Natural killer cell treated with Interleukin-12 subunit alpha and Interleukin-12 subunit beta and Interleukin-15 and Interleukin-18, amount 100 ng/mL, for 72 hours (primary cell): ENCODE measurements around the gene PDE6B. TPM values are rescaled to one million over a fixed set of nuclear protein-coding genes. Genes with fewer than 3 reads are reported as not detected.

Source experiments
- ATAC-seq, 2 donors: fragments of 150-1000 bp; cut with Tn5 transposase in 1 of 2; sonication (Bioruptor Pico), chemical (Tn5 transposase) in 1 of 2; 2 replicates each; pipeline ENCODE4 v1.10.0; 2021
- DNase-seq: peaks from one replicate; pipeline ENCODE4 v3.0.0; 2022; ENCODE audit warnings: low spot score
- H3K27ac Mint-ChIP-seq, 2 donors: 1 replicate in 1 of 2; 2 replicates in 1 of 2; pipeline ENCODE4 v1.8.0; 2022; ENCODE audit warnings: mixed read lengths in 2 of 2, mild to moderate bottlenecking in 1 of 2, moderate library complexity in 1 of 2
- H3K27me3 Mint-ChIP-seq, 2 donors: 1 replicate in 1 of 2; 2 replicates in 1 of 2; pipeline ENCODE4 v1.8.0; 2022; ENCODE audit warnings: mixed read lengths in 2 of 2
- H3K36me3 Mint-ChIP-seq: one replicate; pipeline ENCODE4 v1.8.0; 2022; ENCODE audit warnings: mixed read lengths
- H3K4me1 Mint-ChIP-seq, 2 donors: 1 replicate in 1 of 2; 2 replicates in 1 of 2; pipeline ENCODE4 v1.8.0; 2022; ENCODE audit warnings: low read depth in 2 of 2, mixed read lengths in 2 of 2, mild to moderate bottlenecking in 1 of 2
- H3K4me3 Mint-ChIP-seq: one replicate; pipeline ENCODE4 v1.8.0; 2022; ENCODE audit warnings: mixed read lengths
- H3K9me3 Mint-ChIP-seq: 2 replicates; pipeline ENCODE4 v1.8.0; 2022; ENCODE audit warnings: mixed read lengths
- total RNA-seq, 2 donors: library from RNA; stranded (reverse); gene quantifications; one replicate each; pipeline ENCODE4 v1.2.3, GENCODE V29; 2022

PDE6B gene
- total RNA-seq, result 10 to 100 TPM; 14.1 to 14.8 TPM

GRCh38 chr4:624705-625590 lies at the start of gene PDE6B:
Gene PDE6B (plus strand): TSS chr4:625573. CDS start chr4:625627, 54 bp downstream.
- ATAC-seq (no peak), DNase-seq (no peak)
- H3K9me3 Mint-ChIP-seq, result no peaks in the 10 kb centered on the region
- no peaks in the 10 kb centered on the region for H3K36me3 Mint-ChIP-seq
- H3K4me1 Mint-ChIP-seq, result no peaks in the 10 kb centered on the region
- no peak within 1 kb of the TSS for H3K4me3 Mint-ChIP-seq
- peaks cover 0 to 3% of the 10 kb centered on the region in 2 donors for H3K27me3 Mint-ChIP-seq
- no peak within 1 kb of the TSS for H3K27ac Mint-ChIP-seq

- Mint-ChIP-seq H3K36me3 (no peaks in the 10 kb centered on the region), H3K9me3 (peaks cover 3% of the 10 kb centered on the region), H3K4me3 (no peak within 1 kb of the TSS), H3K27ac (no peak within 1 kb of the TSS), H3K4me1 (peaks cover 0 to 10% of the 10 kb centered on the region in 2 donors), H3K27me3 (peaks cover 48 to 57% of the 10 kb centered on the region in 2 donors)
- DNase-seq, result no peak
- ATAC-seq, result no peak
Observed at GRCh38 chr4:576245-576821, 49.0 kb upstream of the PDE6B start, which contains the start of gene TMEM271. Gene TMEM271 (minus strand): TSS chr4:576295. CDS start chr4:576062, 233 bp downstream.

DNA sequence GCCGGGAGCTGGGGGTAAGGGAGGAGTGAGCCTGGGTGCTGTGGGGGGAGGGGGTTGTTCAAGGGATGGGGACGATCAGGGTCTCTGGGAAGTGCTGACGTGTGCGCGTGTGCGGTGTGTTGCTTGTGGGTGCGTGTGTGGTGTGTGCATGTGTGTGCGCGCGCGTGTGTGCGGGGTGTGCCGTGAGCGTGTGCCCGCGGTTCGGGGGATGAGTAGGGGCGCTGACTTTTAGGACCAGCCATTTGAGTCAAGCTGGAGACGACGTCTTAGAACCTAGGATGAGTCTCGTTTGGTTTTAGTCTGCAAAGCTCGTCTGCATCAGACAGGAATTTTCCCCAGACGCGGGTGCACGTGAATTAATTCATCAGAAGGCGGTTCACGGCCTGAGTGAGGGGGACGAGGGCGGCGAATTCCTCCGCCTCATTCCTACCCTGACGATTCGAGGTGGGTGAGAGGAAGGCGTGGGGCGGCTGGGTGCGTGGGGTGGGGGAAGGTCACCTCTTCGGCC lies 48.3 kb upstream of the PDE6B start:
- no peak overlapping the region for H3K4me3 Mint-ChIP-seq
- DNase-seq, result no peak
- peaks cover 0 to 10% of the 10 kb centered on the region in 2 donors for H3K4me1 Mint-ChIP-seq
- no peak for ATAC-seq
- H3K36me3 Mint-ChIP-seq, result no peaks in the 10 kb centered on the region
- H3K27ac Mint-ChIP-seq, result no peak overlapping the region
- peaks cover 46 to 57% of the 10 kb centered on the region in 2 donors for H3K27me3 Mint-ChIP-seq
- H3K9me3 Mint-ChIP-seq, result peaks cover 3% of the 10 kb centered on the region

DNA sequence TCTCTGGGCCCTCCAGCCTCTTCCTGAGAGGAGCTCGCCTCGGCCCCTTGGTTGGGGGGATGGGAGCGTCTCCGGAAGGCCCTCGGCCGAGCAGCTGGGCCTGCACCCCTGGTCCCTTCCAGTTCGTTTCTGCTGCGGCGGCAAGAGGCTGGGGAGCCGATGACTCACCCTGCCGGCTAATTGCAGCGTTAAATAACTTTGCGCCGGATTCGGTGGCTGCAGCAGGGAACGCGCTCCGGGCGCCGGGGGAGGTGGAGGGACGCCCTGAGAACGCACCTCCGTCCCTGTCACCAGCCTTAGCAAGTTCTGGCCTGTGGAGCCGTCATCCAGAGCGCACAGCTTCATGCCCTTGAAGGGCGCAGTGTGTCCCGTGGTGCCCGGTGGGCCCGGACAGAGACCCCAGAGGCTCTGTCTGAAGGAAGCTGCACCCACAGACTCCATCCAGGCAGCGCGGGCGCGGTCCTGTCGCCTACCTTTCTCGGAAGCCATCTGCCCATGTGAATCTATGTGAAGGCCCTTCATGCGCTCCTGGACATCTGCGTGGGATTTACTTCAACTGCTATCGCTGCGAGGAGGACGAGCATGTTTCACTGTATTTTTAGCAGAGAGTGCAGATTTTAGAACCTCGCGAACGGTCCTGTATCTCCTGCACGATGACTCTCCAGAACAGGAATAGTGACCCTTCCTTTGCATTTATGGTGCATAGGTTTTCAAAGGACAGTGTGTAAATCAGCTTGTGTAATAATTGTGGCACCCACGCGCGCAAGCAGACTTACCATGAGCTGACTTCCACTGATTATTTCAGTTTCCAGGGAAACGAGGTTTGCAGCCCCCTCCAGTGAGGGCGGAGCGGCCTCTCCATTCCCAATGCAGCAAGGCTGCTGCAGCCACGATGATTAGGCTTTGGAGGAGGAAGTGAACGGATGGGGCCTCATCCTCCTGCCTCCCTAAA lies 47.6 kb upstream of the PDE6B start:
- Mint-ChIP-seq H3K4me3 (no peak overlapping the region), H3K27ac (no peak overlapping the region), H3K36me3 (no peaks in the 10 kb centered on the region), H3K4me1 (peaks cover 0 to 10% of the 10 kb centered on the region in 2 donors), H3K9me3 (peaks cover 3% of the 10 kb centered on the region), H3K27me3 (peaks cover 42 to 55% of the 10 kb centered on the region in 2 donors)
- DNase-seq (no peak), ATAC-seq (peak in 1 of 2 donors; percentile 34)

DNA sequence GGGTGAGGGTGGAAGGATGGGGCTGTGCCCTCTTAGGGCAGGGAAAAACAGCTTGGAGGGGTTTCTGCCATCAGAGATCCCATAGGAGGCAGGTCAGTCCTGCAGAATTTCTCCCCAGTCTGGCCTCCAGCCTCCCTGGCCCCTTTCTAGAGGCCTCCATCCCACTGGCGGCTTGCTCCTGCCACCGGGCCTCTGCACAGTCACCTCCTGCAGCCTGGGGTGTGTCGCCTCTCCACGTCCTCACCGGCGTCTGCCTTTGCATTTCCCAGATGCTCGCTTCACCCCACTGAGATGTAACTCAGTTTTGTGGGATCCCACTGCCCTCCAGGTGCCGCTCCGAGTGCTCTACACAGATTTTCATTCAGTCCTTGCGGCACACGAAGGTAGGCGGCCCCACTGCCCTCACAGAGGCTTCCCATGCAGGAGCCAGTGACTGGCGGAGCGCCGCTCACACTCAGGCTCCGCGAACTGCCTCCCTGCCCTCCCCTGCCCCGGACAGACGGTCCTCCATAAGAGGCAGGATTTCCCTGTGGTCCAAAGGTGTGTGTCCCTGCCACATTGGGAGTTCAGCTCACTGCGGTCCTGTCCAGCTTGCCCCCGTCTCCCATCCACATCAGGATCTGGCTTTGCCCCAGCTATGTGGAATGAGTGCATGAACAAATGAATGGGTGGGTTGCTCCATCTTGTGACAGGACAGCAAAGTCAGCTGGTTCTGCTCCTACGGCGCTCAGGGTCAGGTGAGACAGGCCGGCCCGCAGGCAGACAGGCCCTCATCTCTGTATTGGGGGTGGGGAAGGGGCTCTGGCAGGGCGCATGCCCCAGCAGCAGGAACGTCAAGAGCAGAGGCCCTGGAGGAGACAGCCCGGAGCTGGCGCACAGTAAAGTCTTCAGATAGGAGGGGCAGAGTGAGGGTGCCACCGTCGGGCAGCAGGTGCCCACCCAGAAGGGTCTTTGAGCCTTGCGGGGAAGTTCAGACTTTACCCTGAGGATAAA lies 46.6 kb upstream of the PDE6B start:
- H3K27me3 Mint-ChIP-seq, result peaks cover 36 to 48% of the 10 kb centered on the region in 2 donors
- ATAC-seq (no peak), DNase-seq (no peak)
- no peak overlapping the region for H3K27ac Mint-ChIP-seq
- no peaks in the 10 kb centered on the region for H3K36me3 Mint-ChIP-seq
- no peak overlapping the region for H3K4me3 Mint-ChIP-seq
- peaks cover 0 to 10% of the 10 kb centered on the region in 2 donors for H3K4me1 Mint-ChIP-seq
- H3K9me3 Mint-ChIP-seq, result peaks cover 3% of the 10 kb centered on the region

DNA sequence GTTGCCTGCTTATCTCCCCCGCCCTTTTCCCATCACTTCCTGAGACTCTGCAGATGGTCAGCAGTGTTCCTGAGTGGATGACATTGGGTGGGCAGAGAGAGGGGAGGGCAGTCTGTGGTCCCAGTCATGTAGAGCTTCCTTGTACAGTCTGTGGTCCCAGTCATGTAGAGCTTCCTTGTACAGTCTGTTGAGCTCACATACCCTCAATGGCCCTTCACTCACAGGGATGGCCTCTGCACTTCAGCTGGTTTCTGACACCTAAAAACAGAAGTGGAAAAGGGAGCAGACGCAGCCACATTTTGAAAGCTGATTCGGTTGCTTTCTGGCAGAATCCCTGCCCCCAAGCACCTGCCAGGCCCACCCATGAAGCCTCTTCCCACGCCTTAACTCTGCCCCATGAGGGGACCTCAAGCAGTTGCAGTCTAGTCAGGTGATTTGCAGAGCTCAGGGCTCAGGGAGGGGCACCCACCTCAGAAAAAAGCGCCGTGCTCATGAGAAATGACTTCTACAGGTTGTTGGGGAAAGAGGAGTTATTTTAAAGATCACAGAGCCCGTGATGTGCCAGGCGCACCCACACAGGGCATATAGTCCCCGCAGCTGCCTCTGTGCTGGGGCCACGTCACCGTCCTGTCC lies 45.7 kb upstream of the PDE6B start:
- Mint-ChIP-seq H3K27ac (no peak overlapping the region), H3K36me3 (peaks cover 8% of the 10 kb centered on the region), H3K9me3 (peaks cover 10% of the 10 kb centered on the region), H3K4me1 (peaks cover 0 to 7% of the 10 kb centered on the region in 2 donors), H3K4me3 (no peak overlapping the region), H3K27me3 (peaks cover 33 to 41% of the 10 kb centered on the region in 2 donors)
- DNase-seq (no peak), ATAC-seq (peak in 1 of 2 donors; percentile 13)

DNA sequence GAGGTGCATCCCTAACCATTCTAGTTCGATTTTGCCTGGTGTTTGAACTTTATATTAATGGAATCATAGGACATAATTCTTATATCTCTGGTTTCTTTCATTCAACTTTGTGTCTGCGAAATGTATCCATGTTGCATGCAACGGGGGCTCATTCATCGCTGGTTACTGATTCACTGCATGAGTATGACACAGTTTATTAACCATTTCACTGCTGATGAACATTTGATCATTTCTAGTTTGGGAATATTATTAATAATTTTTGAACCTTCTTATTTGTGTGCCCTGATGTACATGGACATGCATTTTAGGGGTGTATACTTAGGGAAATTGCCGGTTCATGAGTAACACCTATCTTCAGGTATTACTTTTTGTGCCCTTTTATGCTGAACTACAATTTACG lies 44.2 kb upstream of the PDE6B start:
- Mint-ChIP-seq H3K36me3 (peaks cover 15% of the 10 kb centered on the region), H3K4me3 (no peak overlapping the region), H3K9me3 (peaks cover 10% of the 10 kb centered on the region), H3K27me3 (peaks cover 41 to 51% of the 10 kb centered on the region in 2 donors), H3K4me1 (peaks cover 0 to 7% of the 10 kb centered on the region in 2 donors), H3K27ac (no peak overlapping the region)
- ATAC-seq (no peak), DNase-seq (no peak)

GRCh38 chr4:581753-582361 lies 43.5 kb upstream of the PDE6B start:
- peaks cover 41 to 53% of the 10 kb centered on the region in 2 donors for H3K27me3 Mint-ChIP-seq
- H3K4me3 Mint-ChIP-seq, result no peak overlapping the region
- H3K9me3 Mint-ChIP-seq, result peaks cover 10% of the 10 kb centered on the region
- H3K36me3 Mint-ChIP-seq, result peaks cover 15% of the 10 kb centered on the region
- no peak for ATAC-seq
- no peak overlapping the region for H3K27ac Mint-ChIP-seq
- DNase-seq, result no peak
- peaks cover 0 to 7% of the 10 kb centered on the region in 2 donors for H3K4me1 Mint-ChIP-seq

GRCh38 chr4:583820-584219 lies 41.6 kb upstream of the PDE6B start:
- H3K4me1 Mint-ChIP-seq, result no peaks in the 10 kb centered on the region
- H3K9me3 Mint-ChIP-seq, result peaks cover 10% of the 10 kb centered on the region
- H3K4me3 Mint-ChIP-seq, result no peak overlapping the region
- DNase-seq, result no peak
- no peak for ATAC-seq
- peaks cover 15% of the 10 kb centered on the region for H3K36me3 Mint-ChIP-seq
- peaks cover 34 to 42% of the 10 kb centered on the region in 2 donors for H3K27me3 Mint-ChIP-seq
- H3K27ac Mint-ChIP-seq, result no peak overlapping the region

DNA sequence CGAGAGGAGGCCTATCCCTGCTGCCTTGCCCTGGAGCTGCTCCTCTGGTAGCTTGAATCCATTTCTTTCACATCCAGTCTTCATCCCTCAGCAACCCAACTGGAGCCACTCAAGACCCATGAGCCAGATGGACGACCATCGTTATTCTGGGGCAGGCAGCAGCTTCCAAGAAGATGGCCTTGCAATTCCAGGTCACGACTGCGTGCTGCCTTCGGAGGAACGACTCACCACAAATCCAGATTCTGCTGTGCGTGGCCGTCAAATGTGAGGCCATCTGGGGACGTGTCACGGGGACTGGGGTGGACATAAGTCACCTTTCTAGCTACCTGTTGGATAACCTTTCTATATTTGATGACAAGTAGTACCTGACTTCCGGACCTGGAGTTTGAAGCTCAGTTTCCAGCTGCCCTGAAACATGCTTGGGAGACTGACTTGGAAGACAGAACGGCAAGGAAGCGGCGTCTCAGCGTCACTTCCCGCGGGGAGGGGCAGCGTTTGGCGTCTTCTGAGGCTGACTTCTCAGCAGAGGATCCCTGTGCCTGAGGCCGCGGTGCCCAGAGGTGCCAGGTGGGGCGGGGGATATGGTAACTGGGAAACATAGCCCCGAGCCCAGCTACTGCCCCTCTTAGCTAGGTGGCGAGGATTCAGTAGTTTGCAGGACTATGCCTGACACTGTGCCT lies 37.6 kb upstream of the PDE6B start:
- Mint-ChIP-seq H3K36me3 (peaks cover 15% of the 10 kb centered on the region), H3K27ac (no peak overlapping the region), H3K27me3 (peaks cover 13 to 20% of the 10 kb centered on the region in 2 donors), H3K9me3 (peaks cover 7% of the 10 kb centered on the region), H3K4me3 (no peak overlapping the region), H3K4me1 (no peaks in the 10 kb centered on the region)
- DNase-seq (no peak), ATAC-seq (no peak)

DNA sequence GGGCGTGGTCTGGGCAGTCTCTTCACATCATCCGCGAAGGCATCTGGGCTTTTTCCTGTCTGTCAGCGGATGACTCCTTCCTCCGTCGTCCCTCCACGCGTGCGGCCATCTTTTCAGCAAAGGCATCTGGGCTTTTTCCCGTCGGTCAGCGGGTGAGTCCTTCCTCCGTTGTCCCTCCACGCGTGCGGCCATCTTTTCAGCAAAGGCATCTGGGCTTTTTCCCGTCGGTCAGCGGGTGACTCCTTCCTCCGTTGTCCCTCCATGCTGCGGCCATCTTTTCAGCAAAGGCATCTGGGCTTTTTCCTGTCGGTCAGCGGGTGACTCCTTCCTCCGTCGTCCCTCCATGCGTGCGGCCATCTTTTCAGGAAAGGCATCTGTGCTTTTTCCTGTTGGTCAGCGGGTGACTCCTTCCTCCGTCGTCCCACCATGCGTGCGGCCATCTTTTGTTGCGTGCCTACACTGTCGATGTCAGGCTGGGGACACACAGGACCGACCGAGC lies 37.0 kb upstream of the PDE6B start:
- H3K27ac Mint-ChIP-seq, result no peak overlapping the region
- no peaks in the 10 kb centered on the region for H3K4me1 Mint-ChIP-seq
- ATAC-seq (no peak), DNase-seq (no peak)
- peaks cover 7% of the 10 kb centered on the region for H3K9me3 Mint-ChIP-seq
- H3K36me3 Mint-ChIP-seq, result peaks cover 15% of the 10 kb centered on the region
- H3K4me3 Mint-ChIP-seq, result no peak overlapping the region
- H3K27me3 Mint-ChIP-seq, result peaks cover 18 to 19% of the 10 kb centered on the region in 2 donors
